ENCODE data around the gene ZDHHC24.

DNA sequence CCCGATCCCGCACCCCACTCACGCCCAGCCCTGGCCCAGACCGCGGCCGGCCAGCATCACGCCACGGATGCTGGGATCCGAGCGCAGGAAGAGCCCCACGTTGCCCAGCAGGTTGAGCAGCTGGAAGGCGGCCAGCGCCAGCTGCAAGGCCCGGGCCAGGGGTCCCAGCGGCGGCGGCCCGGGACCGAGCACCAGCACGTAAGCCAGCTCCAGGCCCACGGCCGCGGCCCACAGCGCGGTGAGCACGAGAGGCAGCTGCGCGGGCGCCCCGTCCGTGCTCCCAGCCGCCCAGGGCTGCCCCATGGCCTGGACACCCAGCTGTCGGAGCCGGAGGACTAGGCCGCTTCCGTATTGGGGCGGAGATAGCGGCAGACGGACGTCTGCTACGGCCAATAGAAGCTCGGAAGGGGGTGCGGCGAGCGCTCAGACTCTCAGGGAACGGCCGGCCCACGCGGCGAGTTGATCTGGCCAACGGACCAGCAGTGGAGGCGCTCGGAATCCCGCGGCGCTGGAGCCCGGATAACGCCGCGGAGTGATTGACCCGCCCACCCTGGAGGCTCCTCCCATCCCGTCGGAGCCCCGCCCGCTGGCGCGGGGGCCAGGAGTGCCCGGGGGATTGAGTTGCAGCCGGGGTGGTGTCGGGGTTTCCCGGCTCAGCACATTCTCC lies at the start of gene ZDHHC24:
- TF ChIP-seq CTCF (IDR thresholded peaks at IDR 0.05) = no peak
- TF ChIP-seq POLR2AphosphoS5 (IDR thresholded peaks at IDR 0.05) = peak; percentile 66 to 90 (median 87)
